ENCODE results near the gene ALK.

Gene ALK

DNA sequence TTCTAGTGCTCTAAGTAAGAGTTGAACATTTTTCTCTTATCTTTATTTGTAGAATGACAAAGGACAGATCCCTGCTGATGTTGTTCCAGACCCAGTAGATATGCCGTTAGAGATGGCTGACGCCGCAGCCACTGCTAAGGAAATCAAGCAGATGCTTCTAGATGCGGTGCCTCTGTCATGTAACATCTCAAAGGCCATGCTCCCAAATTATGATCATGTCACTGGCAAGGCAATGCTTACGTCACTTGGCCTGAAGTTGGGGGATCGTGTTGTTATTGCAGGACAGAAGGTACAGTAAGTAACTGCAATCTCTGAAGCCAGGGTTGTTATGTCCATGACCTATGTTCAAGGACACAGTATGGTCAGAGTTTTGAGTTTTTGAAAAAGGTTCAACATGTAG is 777.7 kb downstream of the ALK start:
- CTCF ChIA-PET = no interaction called here
- DNase-seq (ENCODE audit: extremely low spot score) = no peak
- TF ChIP-seq, protein P1, sequence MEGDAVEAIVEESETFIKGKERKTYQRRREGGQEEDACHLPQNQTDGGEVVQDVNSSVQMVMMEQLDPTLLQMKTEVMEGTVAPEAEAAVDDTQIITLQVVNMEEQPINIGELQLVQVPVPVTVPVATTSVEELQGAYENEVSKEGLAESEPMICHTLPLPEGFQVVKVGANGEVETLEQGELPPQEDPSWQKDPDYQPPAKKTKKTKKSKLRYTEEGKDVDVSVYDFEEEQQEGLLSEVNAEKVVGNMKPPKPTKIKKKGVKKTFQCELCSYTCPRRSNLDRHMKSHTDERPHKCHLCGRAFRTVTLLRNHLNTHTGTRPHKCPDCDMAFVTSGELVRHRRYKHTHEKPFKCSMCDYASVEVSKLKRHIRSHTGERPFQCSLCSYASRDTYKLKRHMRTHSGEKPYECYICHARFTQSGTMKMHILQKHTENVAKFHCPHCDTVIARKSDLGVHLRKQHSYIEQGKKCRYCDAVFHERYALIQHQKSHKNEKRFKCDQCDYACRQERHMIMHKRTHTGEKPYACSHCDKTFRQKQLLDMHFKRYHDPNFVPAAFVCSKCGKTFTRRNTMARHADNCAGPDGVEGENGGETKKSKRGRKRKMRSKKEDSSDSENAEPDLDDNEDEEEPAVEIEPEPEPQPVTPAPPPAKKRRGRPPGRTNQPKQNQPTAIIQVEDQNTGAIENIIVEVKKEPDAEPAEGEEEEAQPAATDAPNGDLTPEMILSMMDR (IDR thresholded peaks at IDR 0.05; ENCODE audit: control extremely low read depth, extremely low read depth, low read depth, missing control alignments) = no peak
- POLR2A ChIA-PET = no interaction called here

Measured in GM10248 (cell line).